Measurements from ENCODE around the gene CAMTA1. TPM values are rescaled to one million over a fixed set of nuclear protein-coding genes. Genes with fewer than 3 reads are reported as not detected.

CAMTA1 gene
- total RNA-seq, 1 experiment from 2014 or later = 82.2 TPM

- ATAC-seq (no peak), DNase-seq (ENCODE audit: low read depth, low spot score) (no peak)
- intact Hi-C loops (cut with micrococcal nuclease; ENCODE audit: unreplicated experiment) (no loop called here), in situ Hi-C loops (cut with HindIII; ENCODE audit: low pct_unique_long_range_greater_than_20kb, low sequenced_read_pairs) (no loop called here)
- H3K9me3 ChIP-seq (ENCODE audit: control insufficient read depth, insufficient read depth, low read depth, low read length) = no peaks in the 10 kb centered on the region
- no peak overlapping the region for H3K27ac ChIP-seq (ENCODE audit: low read length)
- CTCF ChIA-PET = no interaction called here
- H3K27me3 ChIP-seq (ENCODE audit: control insufficient read depth, insufficient read depth, low read length) = no peaks in the 10 kb centered on the region
- no TSS peak for BruUV-seq (replicated peaks)
- POLR2A ChIA-PET = no interaction called here
- H3K4me1 ChIP-seq (ENCODE audit: control insufficient read depth, insufficient read depth, low read length) = 0 out of 2 replicates have a peak, but pooled peaks cover 2% of the 10 kb centered on the region
- no peaks in the 10 kb centered on the region for H3K36me3 ChIP-seq (ENCODE audit: control insufficient read depth, insufficient read depth, low read length)
- no peak overlapping the region for H3K4me3 ChIP-seq (ENCODE audit: low read depth in 2 of 2, low read length in 2 of 2)
- TF ChIP-seq CTCF (IDR thresholded peaks at IDR 0.05) (no peak), SIN3A (IDR thresholded peaks at IDR 0.05; ENCODE audit: borderline replicate concordance, insufficient read depth, low read depth, low read length) (no peak), REST (IDR thresholded peaks at IDR 0.05; ENCODE audit: insufficient read depth in 1 of 2, low read depth in 2 of 2, low read length in 1 of 2) (no peak), TCF7L2 (IDR thresholded peaks at IDR 0.05; ENCODE audit: low read depth, low read length) (no peak), POLR2AphosphoS5 (IDR thresholded peaks at IDR 0.05; ENCODE audit: low read depth, low read length) (no peak)
These were observed 37.5 kb downstream of the CAMTA1 start for GRCh38 chr1:6822530-6823359.

GRCh38 chr1:6823793-6824192 lies 38.5 kb downstream of the CAMTA1 start:
- no peaks in the 10 kb centered on the region for H3K9me3 ChIP-seq (ENCODE audit: control insufficient read depth, insufficient read depth, low read depth, low read length)
- H3K27me3 ChIP-seq (ENCODE audit: control insufficient read depth, insufficient read depth, low read length) = no peaks in the 10 kb centered on the region
- ChIA-PET POLR2A (no interaction called here), CTCF (no interaction called here)
- BruUV-seq (replicated peaks) = no TSS peak
- 0 out of 2 replicates have a peak, but pooled peaks cover 2% of the 10 kb centered on the region for H3K4me1 ChIP-seq (ENCODE audit: control insufficient read depth, insufficient read depth, low read length)
- H3K27ac ChIP-seq (ENCODE audit: low read length) = no peak overlapping the region
- no peak for ATAC-seq
- H3K4me3 ChIP-seq (ENCODE audit: low read depth in 2 of 2, low read length in 2 of 2) = no peak overlapping the region
- TF ChIP-seq POLR2AphosphoS5 (IDR thresholded peaks at IDR 0.05; ENCODE audit: low read depth, low read length) (no peak), SIN3A (IDR thresholded peaks at IDR 0.05; ENCODE audit: borderline replicate concordance, insufficient read depth, low read depth, low read length) (no peak), CTCF (IDR thresholded peaks at IDR 0.05) (no peak), REST (IDR thresholded peaks at IDR 0.05; ENCODE audit: insufficient read depth in 1 of 2, low read depth in 2 of 2, low read length in 1 of 2) (no peak), TCF7L2 (IDR thresholded peaks at IDR 0.05; ENCODE audit: low read depth, low read length) (no peak)
- intact Hi-C loops (cut with micrococcal nuclease; ENCODE audit: unreplicated experiment) = no loop called here
- no peak for DNase-seq (ENCODE audit: low read depth, low spot score)
- no peaks in the 10 kb centered on the region for H3K36me3 ChIP-seq (ENCODE audit: control insufficient read depth, insufficient read depth, low read length)
- in situ Hi-C loops (cut with HindIII; ENCODE audit: low pct_unique_long_range_greater_than_20kb, low sequenced_read_pairs) = no loop called here
